Activated CD8-positive, alpha-beta memory T cell treated with anti-CD3 and anti-CD28 coated beads for 1 hour (primary cell): ENCODE data around the gene BUD23.
"Not testable (repeated sequence)": the region's sequence is repeated elsewhere in the genome, so short reads cannot be mapped to it uniquely, and the experiment has no call there.

ENCODE experiments used
- DNase-seq, 2 donors: peaks; one replicate each; pipeline ENCODE4 v3.0.0-alpha.2; 2020; ENCODE audit warnings: low read depth in 1 of 2; ENCODE audit errors: extremely low read depth in 1 of 2

Gene BUD23

DNA sequence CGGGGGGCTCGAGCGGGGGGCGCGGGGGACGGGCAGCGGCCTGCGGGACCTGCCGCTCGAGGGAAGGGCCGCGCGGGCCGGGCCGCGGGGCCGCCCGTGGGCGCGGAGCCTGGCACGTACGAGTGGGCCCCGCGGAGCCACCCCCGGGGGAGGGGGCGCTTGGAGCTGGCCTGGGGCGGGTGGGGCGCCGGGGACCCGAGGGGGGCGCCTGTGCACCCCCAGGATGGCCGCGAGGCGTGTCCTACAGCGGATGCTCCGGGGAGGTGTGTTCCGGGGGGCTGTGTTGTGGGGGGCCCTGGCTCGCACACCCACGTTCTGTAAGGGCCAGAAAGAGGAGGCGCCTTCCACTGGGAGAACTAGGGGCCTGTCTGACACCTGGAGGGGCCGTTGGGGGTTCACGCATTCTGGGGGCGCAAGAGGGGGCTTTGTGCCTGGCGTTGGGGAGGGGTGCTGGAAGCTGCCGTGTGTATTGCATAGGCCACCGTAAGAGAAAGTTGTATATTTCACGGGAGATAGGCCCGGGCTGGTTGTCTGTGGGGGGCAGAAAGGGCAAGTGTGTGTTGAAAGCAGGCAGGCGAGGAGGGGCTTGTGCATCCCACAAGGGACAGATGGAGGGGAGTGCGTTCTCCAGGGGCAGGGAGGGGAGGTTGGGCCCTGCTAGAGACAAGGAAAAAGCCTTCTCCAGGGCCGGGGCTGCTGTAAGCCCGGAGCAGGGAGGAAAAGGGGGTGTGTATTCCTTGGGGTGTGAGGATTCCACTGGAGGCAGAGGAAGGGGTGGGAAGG, 15.1 kb upstream of the BUD23 start:
- DNase-seq = no peak

DNA sequence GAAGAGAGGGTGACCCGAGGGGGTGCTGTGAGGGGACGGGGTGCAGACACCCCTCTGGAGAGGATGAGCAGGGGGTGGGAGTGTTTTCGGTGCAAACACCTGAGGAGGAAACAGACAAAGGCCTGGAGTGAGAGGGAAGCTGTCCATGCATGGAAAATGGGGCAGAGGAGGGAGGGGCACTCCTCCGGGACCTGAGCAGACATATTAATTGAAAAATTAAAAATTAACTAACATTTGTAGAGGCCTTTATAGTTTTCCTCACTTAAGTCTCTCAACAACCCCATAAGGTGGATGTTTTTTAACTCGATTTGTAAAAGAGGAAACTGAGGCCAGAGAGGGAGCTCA, 14.5 kb upstream of the BUD23 start:
- DNase-seq = no peak

DNA sequence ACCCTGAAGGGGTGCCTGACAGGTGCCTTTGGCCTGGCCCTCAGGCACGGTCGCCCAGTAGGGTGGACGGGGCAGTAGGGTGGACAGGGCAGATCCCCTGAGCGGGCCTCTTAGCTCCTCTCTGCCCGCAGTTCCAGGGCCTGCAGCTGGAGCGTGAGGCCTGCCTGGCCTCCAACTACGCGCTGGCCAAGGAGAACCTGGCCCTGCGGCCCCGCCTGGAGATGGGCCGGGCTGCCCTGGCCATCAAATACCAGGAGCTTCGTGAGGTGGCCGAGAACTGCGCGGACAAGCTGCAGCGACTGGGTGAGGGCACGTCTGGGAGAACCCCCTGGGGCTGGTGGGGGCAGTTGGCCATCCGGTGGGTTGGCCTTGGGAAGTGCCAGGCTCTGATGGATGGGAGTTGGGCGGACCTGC, 14.1 kb upstream of the BUD23 start:
- no peak for DNase-seq

DNA sequence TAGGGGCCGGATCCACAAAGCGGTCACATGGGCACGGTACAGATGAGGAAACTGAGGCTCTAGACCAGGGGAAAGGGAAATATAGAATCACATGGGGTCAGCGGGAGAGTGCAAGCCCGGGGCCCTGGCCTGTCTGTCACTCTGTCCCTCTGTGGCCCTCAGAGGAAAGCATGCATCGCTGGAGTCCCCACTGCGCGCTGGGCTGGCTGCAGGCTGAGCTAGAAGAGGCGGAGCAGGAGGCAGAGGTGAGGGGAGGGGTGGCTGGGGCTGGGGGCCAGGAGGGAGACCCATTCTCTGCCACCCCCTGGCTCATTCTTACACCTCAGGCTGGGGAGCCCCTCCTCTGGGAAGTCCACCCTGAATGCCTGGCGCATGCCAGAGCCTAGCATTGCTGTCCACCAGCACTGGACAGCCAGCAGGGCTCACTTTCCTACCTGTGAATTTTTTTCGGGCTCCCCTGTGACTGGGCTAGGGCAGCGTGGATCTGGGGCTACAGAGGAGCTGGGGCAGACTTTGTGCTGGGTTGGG, 13.5 kb upstream of the BUD23 start:
- no peak for DNase-seq

DNA sequence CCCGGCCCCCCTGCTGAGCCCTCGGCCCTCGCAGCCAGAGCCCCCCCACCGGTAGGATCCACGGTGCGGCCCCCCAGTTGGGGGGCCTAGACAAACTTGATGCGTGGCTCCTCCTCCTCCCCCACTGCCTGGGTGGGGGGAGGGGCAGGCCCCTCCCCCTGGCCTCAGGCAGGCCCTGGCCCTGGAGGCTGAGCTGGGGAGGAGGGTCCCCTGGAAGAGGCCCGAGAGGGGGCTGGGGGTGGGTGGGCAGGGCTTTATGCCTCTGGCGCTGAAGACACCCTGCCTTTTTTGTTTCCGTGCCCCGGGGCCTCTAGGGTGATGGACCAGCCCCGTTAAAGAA, 12.1 kb upstream of the BUD23 start:
- no peak for DNase-seq

DNA sequence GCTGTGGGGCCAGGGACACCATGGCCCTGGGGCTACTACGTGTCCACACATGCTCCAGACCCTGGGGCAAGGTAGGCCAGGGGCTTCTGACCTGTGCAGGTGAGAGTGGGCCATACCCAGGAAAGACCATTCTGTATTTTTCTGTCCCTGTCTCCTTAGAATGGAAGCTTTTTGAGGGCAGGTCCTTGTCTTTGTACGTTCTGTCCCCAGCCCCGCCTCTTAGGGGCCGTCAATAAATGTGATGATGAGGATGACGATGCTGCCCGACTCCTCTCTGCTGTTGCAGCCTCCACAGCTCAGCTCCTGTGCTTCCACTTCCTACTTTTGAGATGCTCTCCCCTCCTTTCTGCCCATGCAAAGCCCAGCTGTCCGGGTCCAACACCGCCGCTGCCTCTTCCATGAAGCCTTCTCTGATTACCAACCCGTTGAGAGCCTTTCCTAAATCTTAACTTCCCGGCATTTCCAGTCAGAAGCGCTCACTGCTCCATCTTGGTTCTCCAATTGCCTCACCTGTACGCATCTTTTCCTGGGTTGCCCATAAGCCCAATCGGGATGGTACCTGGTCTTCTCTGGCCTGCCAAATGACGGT, 11.4 kb upstream of the BUD23 start:
- no peak for DNase-seq

DNA sequence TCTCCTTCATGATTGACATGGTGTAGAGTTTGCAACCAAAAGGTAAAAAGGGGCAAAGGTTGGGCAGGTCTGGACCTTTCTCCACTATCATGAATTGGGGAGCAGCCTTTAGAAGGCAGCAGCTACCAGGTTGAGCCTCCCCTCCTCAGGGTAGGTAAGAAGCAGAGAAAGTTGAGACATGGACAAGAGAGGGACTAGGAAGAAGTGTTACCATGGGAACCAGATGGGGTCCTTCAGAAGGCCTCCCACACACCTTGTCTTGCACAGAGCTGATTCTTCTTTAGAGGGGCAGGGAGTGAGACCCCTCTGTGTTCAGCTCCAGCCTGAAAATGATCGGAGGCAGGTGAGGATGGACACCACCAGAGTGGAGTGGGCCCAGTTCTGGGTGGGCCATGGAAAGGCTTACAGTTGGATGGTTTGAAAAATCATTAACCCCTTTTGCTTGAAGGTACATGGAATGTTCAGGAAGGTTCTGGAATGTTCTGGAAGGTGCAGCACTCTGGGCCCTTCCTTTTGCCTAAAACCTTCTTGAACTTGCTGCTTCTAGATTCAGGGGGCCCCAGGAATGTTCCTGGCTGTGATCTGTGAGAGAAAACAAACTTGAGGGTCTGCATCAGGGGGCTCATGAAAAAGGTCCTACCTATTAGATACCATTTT, 8.8 kb upstream of the BUD23 start:
- DNase-seq = no peak

DNA sequence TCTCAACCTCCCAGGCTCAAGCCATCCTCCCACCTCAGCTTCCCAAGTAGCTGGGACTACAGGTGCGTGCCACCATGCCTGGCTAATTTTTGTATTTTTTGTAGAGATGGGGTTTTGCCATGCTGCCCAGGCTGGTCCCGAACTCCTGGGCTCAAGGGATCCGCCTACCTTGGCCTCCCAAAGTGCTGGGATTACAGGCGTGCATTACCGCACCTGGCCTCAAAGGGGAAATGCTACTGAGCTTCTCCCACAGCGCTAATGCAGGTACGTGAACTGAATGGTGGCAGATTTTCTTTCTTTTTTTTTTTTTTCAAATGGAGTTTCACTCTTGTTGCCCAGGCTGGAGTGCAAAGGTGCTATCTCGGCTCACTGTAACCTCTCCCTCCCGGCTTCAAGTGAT, 7.3 kb upstream of the BUD23 start:
- not testable (repeated sequence) for DNase-seq

DNA sequence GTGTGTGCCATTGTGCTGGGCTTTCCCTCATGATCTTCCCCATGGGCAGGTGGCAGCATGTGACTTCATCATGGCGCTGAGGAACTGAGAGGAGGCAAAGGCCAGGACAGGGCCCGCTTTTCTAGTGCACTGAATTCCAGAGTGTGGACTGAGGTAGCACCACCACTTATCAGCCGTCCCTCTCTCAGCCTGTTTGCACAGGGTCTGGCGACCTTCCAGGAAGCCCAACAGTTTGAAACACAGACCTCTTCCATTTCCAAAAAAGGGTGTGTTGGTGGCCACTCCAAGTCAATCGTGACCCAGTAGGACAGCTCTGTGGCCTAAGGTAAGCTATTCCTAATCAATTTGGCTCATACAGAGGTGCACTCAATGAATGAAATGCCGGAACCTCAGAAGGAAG, 4.5 kb upstream of the BUD23 start:
- no peak for DNase-seq

DNA sequence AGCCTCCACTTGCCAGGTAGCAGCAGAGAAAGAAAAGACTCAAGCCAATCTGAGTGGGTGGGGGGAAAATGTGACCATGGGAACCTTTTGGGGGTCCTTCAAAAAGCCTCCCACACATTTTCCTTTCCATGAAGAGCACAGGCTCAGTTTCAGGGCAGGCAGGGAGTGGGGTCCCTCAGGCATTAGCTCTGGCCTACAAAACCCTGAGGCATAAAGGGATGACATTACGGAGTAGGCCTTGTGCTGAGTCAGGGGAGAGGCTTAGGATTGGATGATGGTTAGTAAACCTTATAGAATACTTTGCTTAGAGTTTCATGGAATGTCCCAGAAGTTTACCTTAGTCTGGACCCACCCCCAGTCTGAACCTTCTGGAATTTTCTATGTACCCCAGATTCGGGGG, 3.7 kb upstream of the BUD23 start:
- DNase-seq = no peak

DNA sequence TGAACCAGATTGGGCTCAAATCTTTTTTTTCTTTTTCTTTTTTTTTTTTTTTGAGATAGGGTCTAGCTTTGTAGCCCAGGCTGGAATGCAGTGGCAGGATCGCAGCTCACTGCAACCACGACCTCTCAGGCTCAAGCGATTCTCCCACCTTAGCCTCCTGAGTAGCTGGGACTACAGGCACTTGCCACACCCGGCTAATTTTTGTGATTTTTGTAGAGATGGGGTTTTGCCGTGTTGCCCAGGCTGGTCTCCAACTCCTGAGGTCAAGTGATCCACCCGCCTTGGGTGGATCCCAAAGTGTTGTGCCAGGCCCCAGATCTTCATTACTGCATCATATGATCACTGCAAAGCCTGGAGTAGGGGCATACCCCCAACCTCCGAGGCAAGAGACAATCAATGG, 2.9 kb upstream of the BUD23 start:
- no peak for DNase-seq

DNA sequence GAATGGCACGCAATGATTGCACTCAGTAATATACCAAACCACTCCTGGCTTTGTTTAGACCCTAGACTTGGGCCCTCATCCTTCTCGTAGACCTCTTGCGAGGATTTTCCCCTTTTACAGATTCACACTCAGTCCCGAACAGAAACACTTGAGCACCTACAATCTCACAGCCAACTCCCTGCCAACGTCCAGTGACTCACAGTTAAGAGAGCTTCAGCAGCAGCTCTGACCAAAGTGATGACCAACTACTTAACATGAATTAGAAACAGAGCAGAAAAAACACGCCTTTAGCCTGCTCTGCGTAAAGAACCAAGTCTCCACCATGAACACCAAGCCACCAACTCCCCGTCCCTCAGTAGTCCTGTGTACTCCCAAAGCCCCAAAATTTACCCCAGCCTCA, 2.4 kb upstream of the BUD23 start:
- no peak for DNase-seq

DNA sequence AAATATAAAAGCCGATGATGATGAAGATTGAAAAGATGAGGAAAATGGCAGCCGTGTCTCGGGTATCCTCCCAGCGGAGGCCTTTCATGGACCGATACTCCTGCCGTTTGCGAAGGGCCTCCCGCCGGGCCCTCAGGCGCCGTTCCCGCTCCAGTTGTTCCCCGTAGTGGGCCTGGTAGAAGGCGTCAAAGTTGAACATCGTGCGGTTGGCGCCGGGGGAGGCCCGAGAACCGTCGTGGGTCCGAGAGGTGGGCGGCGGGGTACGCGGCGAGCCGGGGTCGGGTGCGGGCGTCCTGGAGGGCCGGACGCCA, 697 bp upstream of the BUD23 start:
- no peak for DNase-seq

DNA sequence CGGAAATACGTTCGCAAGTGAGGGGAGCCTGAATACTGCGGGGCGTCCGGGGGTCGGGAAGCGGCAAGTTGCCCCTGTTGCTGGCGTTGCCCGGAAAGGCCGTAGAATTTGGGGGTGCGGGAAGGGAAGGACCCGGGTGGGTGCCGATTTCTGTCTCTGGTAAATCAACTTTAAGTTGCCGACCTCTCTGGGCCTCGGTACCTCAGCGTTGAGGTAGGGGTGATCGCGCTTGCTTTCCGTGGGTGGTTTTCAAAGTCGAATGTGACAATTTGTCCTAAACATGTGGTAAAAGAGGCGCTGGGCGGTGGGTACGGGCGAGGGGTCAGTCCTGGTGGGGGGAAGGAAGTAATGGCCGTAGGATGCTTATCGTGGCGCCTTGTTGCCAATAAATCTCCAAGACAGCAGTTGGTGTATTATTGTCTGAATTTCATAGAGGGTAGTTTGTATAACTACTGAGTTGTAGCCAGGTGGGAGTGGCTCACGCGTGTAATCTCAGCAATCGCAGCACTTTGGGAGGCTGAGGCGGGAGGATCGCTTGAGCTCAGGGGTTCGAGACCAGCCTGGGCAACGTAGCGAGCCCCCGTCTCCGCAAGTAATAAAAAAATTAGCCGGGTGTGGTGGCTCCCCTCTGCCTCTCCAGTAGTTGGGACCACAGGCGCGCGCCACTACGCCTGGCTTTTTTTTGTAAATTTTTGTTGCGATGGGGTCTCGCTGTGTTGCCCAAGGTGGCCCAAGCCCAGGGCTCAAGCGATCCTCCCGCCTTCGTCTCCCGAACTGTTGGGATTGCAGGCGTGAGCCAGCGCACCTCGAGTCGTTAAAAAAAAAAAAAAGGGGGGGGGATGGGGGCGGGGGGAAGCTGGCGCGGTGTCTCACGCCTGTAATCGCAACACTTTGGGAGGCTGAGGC, 644 bp downstream of the BUD23 start:
- no peak for DNase-seq

DNA sequence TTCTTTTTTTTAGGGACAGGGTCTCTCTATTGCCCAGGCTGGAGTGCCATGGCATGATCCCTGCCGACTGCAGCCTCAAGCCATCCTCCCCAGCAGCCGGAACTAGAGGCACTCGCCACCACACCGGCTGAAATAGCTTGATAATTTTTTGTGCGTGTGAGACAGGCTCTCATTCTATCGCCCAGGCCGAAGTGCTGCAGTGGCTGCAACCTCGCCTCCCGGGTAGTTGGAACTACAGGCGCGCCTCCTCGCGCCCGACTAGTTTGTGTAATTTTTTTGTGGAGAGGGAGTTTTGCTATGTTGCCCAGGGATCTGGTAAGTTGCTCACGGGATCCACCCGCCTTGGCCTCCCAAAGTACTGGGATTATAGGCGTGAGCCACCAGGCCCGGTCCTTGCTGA, 1.9 kb downstream of the BUD23 start:
- no peak for DNase-seq

DNA sequence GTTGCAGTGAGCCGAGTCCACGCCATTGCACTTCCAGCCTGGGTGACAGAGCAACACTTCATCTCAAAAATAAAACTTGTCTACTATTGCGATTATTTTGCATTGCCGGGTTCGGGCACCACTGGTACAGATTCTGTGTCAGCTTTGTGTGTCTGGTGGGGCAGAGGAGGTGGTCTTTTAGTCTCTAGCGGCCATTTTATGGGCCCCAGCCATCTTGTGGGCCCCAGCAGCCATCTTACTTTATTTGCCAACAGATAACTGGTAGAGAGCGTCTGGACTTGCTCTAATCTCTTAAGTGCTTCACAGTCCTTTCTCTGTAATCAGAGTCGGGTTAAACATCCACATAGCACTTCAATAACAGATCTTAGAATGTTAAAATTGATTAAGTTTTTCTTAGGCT, 4.9 kb downstream of the BUD23 start:
- no peak for DNase-seq

DNA sequence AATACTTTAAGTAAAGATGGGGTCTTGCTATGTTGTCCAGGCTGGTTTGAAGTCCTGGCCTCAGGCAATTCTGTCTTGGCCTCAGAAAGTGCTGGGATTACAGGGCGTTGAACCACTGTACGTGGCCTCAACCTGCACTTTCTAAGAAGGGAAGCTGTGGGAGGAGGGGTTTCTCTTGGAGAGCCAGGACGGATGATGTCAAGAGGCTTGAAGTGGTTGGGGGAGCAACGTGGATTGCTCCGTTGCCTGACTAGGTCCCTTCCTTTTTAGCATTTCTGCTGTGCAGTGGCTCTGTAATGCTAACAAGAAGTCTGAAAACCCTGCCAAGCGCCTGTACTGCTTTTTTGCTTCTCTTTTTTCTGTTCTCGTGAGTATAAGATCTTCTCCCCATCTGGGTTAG, 7.2 kb downstream of the BUD23 start:
- no peak for DNase-seq

DNA sequence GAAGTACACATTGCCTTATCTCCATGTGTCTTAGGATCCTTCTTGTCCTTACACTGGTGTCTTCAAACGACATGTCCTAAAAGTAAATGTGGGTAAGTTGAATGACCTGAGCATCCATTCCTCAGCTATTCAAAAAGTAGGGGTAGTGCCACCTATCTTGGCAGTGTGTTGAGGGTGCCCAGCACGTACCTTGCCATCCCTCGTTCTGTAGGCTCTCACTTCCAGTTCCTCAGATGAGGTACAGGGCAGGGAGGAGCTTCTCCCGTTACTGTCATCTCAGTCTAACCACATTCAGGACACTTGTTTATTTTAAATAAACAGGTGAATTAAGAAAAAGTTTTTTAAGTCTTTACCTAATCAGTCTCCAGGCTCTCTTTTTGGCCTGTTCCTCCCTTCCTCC, 13.0 kb downstream of the BUD23 start:
- DNase-seq = no peak

DNA sequence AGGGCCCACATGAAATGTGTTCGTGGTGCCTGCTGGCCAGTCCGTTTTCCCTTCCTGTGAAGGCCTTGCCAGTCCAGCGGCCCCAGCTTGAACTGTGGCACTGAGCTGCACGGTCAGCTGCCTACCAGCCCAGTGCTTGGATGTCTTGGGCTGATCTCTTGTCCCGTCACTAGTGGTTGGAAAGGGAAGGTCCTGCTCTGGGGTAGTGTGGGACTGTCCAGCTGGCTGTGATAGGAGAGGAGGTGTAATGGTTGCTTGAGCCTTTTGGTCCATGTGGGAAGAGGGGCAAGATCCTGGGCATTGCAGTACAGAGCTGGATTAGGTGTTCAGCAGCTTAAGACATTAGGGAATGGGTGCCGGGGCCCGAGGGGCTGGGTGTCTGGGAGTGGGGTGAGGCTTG, 15.0 kb downstream of the BUD23 start:
- DNase-seq = no peak

DNA sequence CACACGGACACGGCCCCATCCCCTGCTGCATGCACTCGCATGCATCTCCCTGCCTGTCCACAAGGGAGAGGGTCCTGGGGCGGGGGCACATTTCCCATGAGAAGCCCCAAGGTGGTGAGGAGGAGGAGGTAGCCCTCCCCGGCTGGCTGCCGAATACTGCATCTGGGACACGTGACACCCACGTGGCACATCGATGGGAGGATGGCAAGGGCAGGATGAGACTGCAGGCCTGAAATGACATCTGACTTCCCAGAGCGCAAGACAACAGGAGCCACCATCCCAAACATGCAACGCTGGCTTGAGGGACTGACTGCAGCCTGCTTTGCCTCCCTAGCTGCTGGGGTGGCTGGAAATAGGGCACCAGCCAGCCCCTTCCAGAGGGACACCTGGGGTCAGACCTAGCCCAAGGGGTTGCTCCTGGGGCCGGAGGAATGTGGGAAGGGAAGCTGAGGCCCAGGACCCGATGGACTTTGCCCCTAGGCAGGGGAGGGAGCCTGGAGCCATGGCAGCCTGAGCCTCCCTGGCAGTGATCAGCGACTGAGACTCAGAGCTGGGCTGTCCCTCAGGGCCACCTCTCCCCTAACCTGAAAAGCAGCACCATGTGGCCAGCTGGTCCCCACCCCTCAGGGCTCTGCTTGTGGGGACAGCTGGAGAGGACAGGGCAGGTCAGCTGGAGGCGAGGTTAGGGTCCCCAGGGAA, 16.1 kb downstream of the BUD23 start:
- DNase-seq = no peak

DNA sequence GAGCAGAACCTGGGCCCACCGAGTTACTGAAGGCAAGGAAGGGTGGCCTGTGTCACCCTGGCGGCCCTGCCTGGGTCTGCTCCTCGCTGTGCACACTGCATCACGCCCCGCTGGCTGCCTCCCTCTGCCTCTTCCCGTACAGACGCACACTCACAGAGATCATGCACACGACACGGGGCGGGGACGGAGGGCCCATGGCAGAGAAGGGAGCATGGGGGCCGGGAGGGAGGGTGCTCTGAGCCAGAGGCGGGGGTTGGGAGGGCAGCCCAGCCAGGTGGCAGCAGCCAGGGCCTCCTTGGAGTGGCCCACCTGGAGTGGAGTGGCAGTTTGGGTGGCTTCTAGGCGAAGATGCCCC, 16.6 kb downstream of the BUD23 start:
- no peak for DNase-seq
